H1 (cell line): ENCODE data around the gene SMCP. TPM values are rescaled to one million over a fixed set of nuclear protein-coding genes. Genes with fewer than 3 reads are reported as not detected.

Experiments used
- CTCF ChIA-PET: fragments of 300-600 bp; sonication (Branson Sonifier 250); formaldehyde crosslinking; loops from one replicate; lab custom pipeline; 2021; ENCODE audit not compliant: partially characterized antibody; lab: Charles Lee
- POLR2A ChIA-PET: fragments of 300-600 bp; sonication (Branson Sonifier 250); formaldehyde crosslinking; loops from one replicate; lab custom pipeline; 2021; ENCODE audit warnings: inconsistent platforms; ENCODE audit not compliant: partially characterized antibody; lab: Charles Lee
- DNase-seq, 2 experiments: peaks; one replicate each; pipeline versions ENCODE4 v3.0.0 to v3.0.0-alpha.2; 2010 to 2022; ENCODE audit warnings: low spot score in 2 of 2, low read depth in 1 of 2, mixed read lengths in 1 of 2
- FAIRE-seq: peaks from 2 replicates; lab custom pipeline; 2011; peaks lifted over from hg19 to GRCh38; lab: Jason Lieb, UNC
- H2AFZ ChIP-seq: 2 replicates; pipeline ENCODE4 v1.8.1; 2012; ENCODE audit warnings: low read length, inconsistent platforms
- H2AK5ac ChIP-seq: 2 replicates; pipeline ENCODE4 v1.6.1; 2013; ENCODE audit warnings: low read depth, low read length
- H2BK120ac ChIP-seq: replicated peaks from 2 replicates; pipeline ENCODE3; 2013; ENCODE audit warnings: low read depth, low read length, inconsistent platforms
- H2BK12ac ChIP-seq: 2 replicates; pipeline ENCODE4 v1.6.1; 2013; ENCODE audit warnings: low read depth, low read length
- H2BK15ac ChIP-seq: 2 replicates; pipeline ENCODE4 v1.6.1; 2013; ENCODE audit warnings: low read length
- H2BK20ac ChIP-seq: 2 replicates; pipeline ENCODE4 v1.6.1; 2013; ENCODE audit warnings: low read length
- H2BK5ac ChIP-seq: 2 replicates; pipeline ENCODE4 v1.6.1; 2013; ENCODE audit warnings: low read depth, low read length
- H3K14ac ChIP-seq: 2 replicates; pipeline ENCODE4 v1.6.1; 2013; ENCODE audit warnings: inconsistent platforms; ENCODE audit not compliant: insufficient read length
- H3K18ac ChIP-seq: 2 replicates; pipeline ENCODE4 v1.6.1; 2013; ENCODE audit warnings: low read length; ENCODE audit errors: extremely low read depth
- H3K23ac ChIP-seq: 2 replicates; pipeline ENCODE4 v1.6.1; 2013; ENCODE audit warnings: inconsistent platforms; ENCODE audit not compliant: insufficient read length
- H3K23me2 ChIP-seq: 2 replicates; pipeline ENCODE4 v1.6.1; 2013; ENCODE audit warnings: low read depth, low read length
- H3K27ac ChIP-seq: 2 replicates; pipeline ENCODE4 v1.6.1; 2011; ENCODE audit warnings: low read depth, low read length, inconsistent platforms
- H3K27me3 ChIP-seq, 4 experiments: replicated peaks in 1 of 4; 1 replicate in 1 of 4; 2 replicates in 3 of 4; pipeline versions ENCODE4 v1.6.1 to v1.8.1; 2011 to 2013; ENCODE audit warnings: low read length in 3 of 4, mild to moderate bottlenecking in 3 of 4, inconsistent platforms in 2 of 4, mixed read lengths in 2 of 4, moderate library complexity in 1 of 4; ENCODE audit not compliant: control insufficient read depth in 3 of 4, insufficient read depth in 3 of 4; ENCODE audit errors: extremely low read depth in 1 of 4
- H3K36me3 ChIP-seq, 4 experiments: 2 replicates each; pipeline versions ENCODE4 v1.6.1 to v1.8.1; 2011 to 2013; ENCODE audit warnings: mild to moderate bottlenecking in 4 of 4, low read length in 3 of 4, moderate library complexity in 2 of 4, control low read depth in 1 of 4, inconsistent platforms in 1 of 4; ENCODE audit not compliant: insufficient read depth in 4 of 4, control insufficient read depth in 2 of 4
- H3K4ac ChIP-seq: replicated peaks from 2 replicates; pipeline ENCODE3; 2013; ENCODE audit warnings: low read length, low read depth, mixed read lengths, inconsistent platforms; ENCODE audit not compliant: insufficient read length
- H3K4me1 ChIP-seq, 4 experiments: replicated peaks in 1 of 4; 1 replicate in 1 of 4; 2 replicates in 3 of 4; pipeline versions ENCODE4 v1.6.1 to v1.8.1; 2011 to 2013; ENCODE audit warnings: low read length in 3 of 4, inconsistent platforms in 2 of 4, mixed read lengths in 1 of 4; ENCODE audit not compliant: insufficient read depth in 4 of 4, control insufficient read depth in 3 of 4
- H3K4me2 ChIP-seq, 2 experiments: 2 replicates each; pipeline versions ENCODE4 v1.6.1 to v1.8.1; 2011 to 2013; ENCODE audit warnings: low read depth in 2 of 2, low read length in 2 of 2, control low read depth in 1 of 2, inconsistent platforms in 1 of 2, mild to moderate bottlenecking in 1 of 2; ENCODE audit not compliant: insufficient read depth in 1 of 2
- H3K4me3 ChIP-seq, 4 experiments: fragments of 200-600, 300-600 bp in 1 of 4; sonication (generic), shearing (Covaris generic), sonication (Bioruptor Twin) in 1 of 4; 2 replicates each; pipeline versions ENCODE4 v1.5.1 to v1.8.1; 2011 to 2016; ENCODE audit warnings: low read length in 4 of 4, low read depth in 3 of 4, control low read depth in 2 of 4, inconsistent platforms in 2 of 4, mild to moderate bottlenecking in 2 of 4, mixed read lengths in 1 of 4, moderate library complexity in 1 of 4; ENCODE audit not compliant: insufficient read depth in 2 of 4; ENCODE audit errors: extremely low read depth in 1 of 4
- H3K56ac ChIP-seq: replicated peaks from 2 replicates; pipeline ENCODE3; 2013; ENCODE audit warnings: low read depth, mild to moderate bottlenecking, mixed read lengths, low read length, inconsistent platforms; ENCODE audit not compliant: insufficient read length
- H3K79me1 ChIP-seq: 2 replicates; pipeline ENCODE4 v1.6.1; 2013; ENCODE audit warnings: low read depth, low read length, control low read depth
- H3K79me2 ChIP-seq, 2 experiments: 2 replicates each; pipeline versions ENCODE4 v1.6.1 to v1.8.1; 2012 to 2013; ENCODE audit warnings: low read length in 2 of 2, mild to moderate bottlenecking in 2 of 2, inconsistent platforms in 1 of 2; ENCODE audit not compliant: insufficient read depth in 2 of 2, control insufficient read depth in 1 of 2
- H3K9ac ChIP-seq, 4 experiments: replicated peaks in 1 of 4; 1 replicate in 1 of 4; 2 replicates in 3 of 4; pipeline versions ENCODE4 v1.6.1 to v1.8.1; 2011 to 2013; ENCODE audit warnings: low read depth in 3 of 4, low read length in 3 of 4, control low read depth in 2 of 4, mild to moderate bottlenecking in 2 of 4, moderate library complexity in 2 of 4, inconsistent platforms in 1 of 4; ENCODE audit errors: extremely low read depth in 1 of 4
- H3K9me3 ChIP-seq, 2 experiments: 2 replicates each; pipeline versions ENCODE4 v1.6.1 to v1.8.1; 2012 to 2013; ENCODE audit warnings: mild to moderate bottlenecking in 2 of 2, moderate library complexity in 2 of 2, control low read depth in 1 of 2, inconsistent platforms in 1 of 2, low read depth in 1 of 2, low read length in 1 of 2, mixed read lengths in 1 of 2; ENCODE audit not compliant: insufficient read depth in 2 of 2
- H4K20me1 ChIP-seq, 2 experiments: replicated peaks in 1 of 2; 2 replicates each; pipeline versions ENCODE3 to v1.8.1; 2011 to 2013; ENCODE audit warnings: inconsistent platforms in 2 of 2, low read length in 2 of 2, mild to moderate bottlenecking in 1 of 2; ENCODE audit not compliant: insufficient read depth in 2 of 2, control insufficient read depth in 1 of 2
- H4K5ac ChIP-seq: 2 replicates; pipeline ENCODE4 v1.6.1; 2013; ENCODE audit warnings: low read length, low read depth, mixed read lengths, inconsistent platforms; ENCODE audit not compliant: insufficient read length
- H4K8ac ChIP-seq: 2 replicates; pipeline ENCODE4 v1.8.0; 2013; ENCODE audit warnings: mild to moderate bottlenecking, moderate library complexity, low read length, inconsistent platforms; ENCODE audit not compliant: insufficient read depth; ENCODE audit errors: extremely low read depth
- H4K91ac ChIP-seq: replicated peaks from 2 replicates; pipeline ENCODE3; 2013; ENCODE audit warnings: low read length, mixed read lengths, inconsistent platforms; ENCODE audit not compliant: insufficient read length
- E2F6 ChIP-seq: IDR thresholded peaks from 2 replicates; pipeline ENCODE4 v1.6.1; 2012; ENCODE audit warnings: inconsistent platforms
- EP300 ChIP-seq, 2 experiments: IDR thresholded peaks; 1 replicate in 1 of 2; 2 replicates in 1 of 2; pipeline ENCODE4 v1.6.1; 2011 to 2012; ENCODE audit warnings: low read depth in 2 of 2, low read length in 2 of 2, mild to moderate bottlenecking in 2 of 2, borderline replicate concordance in 1 of 2, inconsistent platforms in 1 of 2, moderate library complexity in 1 of 2
- KDM1A ChIP-seq: fragments of 200-600, 300-600 bp; sonication (generic); IDR thresholded peaks from 2 replicates; pipeline ENCODE4 v1.7.1; 2016; ENCODE audit warnings: mild to moderate bottlenecking, low read length, borderline replicate concordance
- MAX ChIP-seq: IDR thresholded peaks from 2 replicates; pipeline ENCODE4 v1.6.1; 2012; ENCODE audit warnings: inconsistent platforms
- POU5F1 ChIP-seq: IDR thresholded peaks from 2 replicates; pipeline ENCODE4 v1.6.1; 2011; ENCODE audit warnings: low read depth, mild to moderate bottlenecking, low read length, moderate library complexity
- SAP30 ChIP-seq: fragments of 300-600 bp; sonication (generic); IDR thresholded peaks from 2 replicates; pipeline ENCODE4 v1.7.1; 2012; ENCODE audit warnings: low read length, moderate library complexity, mild to moderate bottlenecking, inconsistent platforms; ENCODE audit not compliant: insufficient read depth, insufficient replicate concordance
- TBP ChIP-seq: IDR thresholded peaks from 2 replicates; pipeline ENCODE4 v1.6.1; 2011; ENCODE audit warnings: low read depth, low read length, improper control_type of control experiment
- USF2 ChIP-seq: IDR thresholded peaks from 2 replicates; pipeline ENCODE4 v1.6.1; 2011; ENCODE audit warnings: low read length, improper control_type of control experiment
- polyA plus RNA-seq, 7 experiments: library from polyadenylated mRNA; depleted of rRNA in 3 of 7; stranded (reverse) in 5 of 7; unstranded in 2 of 7; fragments of >200 nt in 5 of 7; fragments of 200-250 nt in 2 of 7; gene quantifications; 1 replicate in 5 of 7; 2 replicates in 1 of 7; 4 replicates in 1 of 7; pipeline versions ENCODE4 v1.2.1 to v1.2.3, GENCODE V29; 2011 to 2013; ENCODE audit warnings: missing spikeins in 2 of 7, mixed read lengths in 2 of 7
- total RNA-seq: library from RNA; stranded (reverse); fragmentation: NEBNext Ultra II Directional; extraction: Animal tissue kit (Norgen Biotek cat#: 25700); gene quantifications from 2 replicates; pipeline ENCODE4 v1.2.1, GENCODE V29; 2021

The SMCP gene
- total and polyA plus RNA-seq, 2 of the 8 experiments (the other 6 are each of a cell fraction or from before 2014, with no cell fraction given): not detected

- ChIA-PET POLR2A (no interaction called here), CTCF (interaction anchor here (0.6 to 1.1 kb wide), 3 partner anchors 13 to 309 kb away, joined by 3 read pairs; no protein-coding TSS in a partner anchor)
- DNase-seq (no peak), FAIRE-seq (no peak)
- Histone ChIP-seq H3K36me3 (no peaks in the 10 kb centered on the region), H2BK120ac (no peak overlapping the region), H3K79me1 (no peaks in the 10 kb centered on the region), H2BK12ac (no peak overlapping the region), H3K4me3 (no peak overlapping the region), H3K56ac (no peak overlapping the region), H3K9me3 (peaks cover 3 to 6% of the 10 kb centered on the region in 2 experiments; a peak in 2 of 4 replicates), H2AFZ (no peak overlapping the region), H3K23ac (no peak overlapping the region), H3K18ac (no peak overlapping the region), H3K14ac (no peak overlapping the region), H3K79me2 (no peaks in the 10 kb centered on the region), H4K5ac (no peak overlapping the region), H3K4me2 (no peak overlapping the region), H2BK5ac (no peak overlapping the region), H3K9ac (no peak overlapping the region), H2BK20ac (no peak overlapping the region), H2AK5ac (no peak overlapping the region), H4K20me1 (no peaks in the 10 kb centered on the region), H3K4ac (no peak overlapping the region), H3K27me3 (no peaks in the 10 kb centered on the region), H2BK15ac (no peak overlapping the region), H3K4me1 (no peaks in the 10 kb centered on the region), H4K8ac (no peak overlapping the region), H4K91ac (no peak overlapping the region), H3K23me2 (no peaks in the 10 kb centered on the region), H3K27ac (no peak overlapping the region)
- TF ChIP-seq EP300 (IDR thresholded peaks at IDR 0.05; ENCODE audit: borderline replicate concordance in 1 of 2, low read depth in 2 of 2, low read length in 2 of 2): no peak
- TF ChIP-seq SAP30: no peak
- no peak for TF ChIP-seq POU5F1
- TF ChIP-seq USF2: no peak
- no peak for TF ChIP-seq MAX
- TF ChIP-seq KDM1A: no peak
- TF ChIP-seq E2F6: no peak
- no peak for TF ChIP-seq TBP
Observed at GRCh38 chr1:152884085-152884484, 6.0 kb downstream of the SMCP start.
